Measurements from ENCODE around the gene STIP1. TPM values are rescaled to one million over a fixed set of nuclear protein-coding genes. Genes with fewer than 3 reads are reported as not detected.

STIP1 gene
- total RNA-seq, 4 donors from 2014 or later, result 80.8 to 116 (median 106) TPM

- 0 to 3% methylated on average over 6 to 24 of the region's 74 CpGs for WGBS, 2 donors
- Histone ChIP-seq H3K36me3 (no peaks in the 10 kb centered on the region), H3K4me1 (peaks cover 35 to 39% of the 10 kb centered on the region in 2 donors), H3K4me3 (replicated peaks in 1 of 3) (peak within 1 kb of the TSS; percentile 11 to 75 (median 74)), H3K9me3 (no peaks in the 10 kb centered on the region), H3K27me3 (no peaks in the 10 kb centered on the region), H3K27ac (peak within 1 kb of the TSS; percentile 67 to 90 (median 86))
- TF ChIP-seq CTCF (IDR thresholded peaks at IDR 0.05), result peak in 3 of 6 experiments; percentile 4 to 30 (median 13)
- peak in 1 of 2 donors; percentile 42 for TF ChIP-seq POLR2A (IDR thresholded peaks at IDR 0.05)
- DNase-seq, result peak; percentile 91
- intact Hi-C loops (cut with DNase I), result no loop called here
Observed at GRCh38 chr11:64246871-64247728, 61.1 kb downstream of the STIP1 start, which contains the start of gene PPP1R14B. TSS of gene PPP1R14B (minus strand) at chr11:64246943. CDS start at chr11:64246673, 270 bp downstream.

- DNase-seq, result no peak
- Histone ChIP-seq H3K36me3 (no peaks in the 10 kb centered on the region), H3K9me3 (no peaks in the 10 kb centered on the region), H3K27me3 (no peaks in the 10 kb centered on the region), H3K4me1 (peaks cover 35 to 39% of the 10 kb centered on the region in 2 donors), H3K4me3 (replicated peaks in 1 of 3) (peak overlapping the region; percentile 11 to 75 (median 74)), H3K27ac (peak overlapping the region in 2 of 3 donors; percentile 86 to 90)
- WGBS, 2 donors, result 37 to 40% methylated on average over 31 of the region's 31 CpGs
- intact Hi-C loops (cut with DNase I), result no loop called here
- TF ChIP-seq POLR2A (IDR thresholded peaks at IDR 0.05) (no peak), CTCF (IDR thresholded peaks at IDR 0.05) (no peak)
Observed at GRCh38 chr11:64247729-64248531, 62.0 kb downstream of the STIP1 start.

- H3K4me3 ChIP-seq (replicated peaks in 1 of 3), result no peak overlapping the region
- DNase-seq, result no peak
- intact Hi-C loops (cut with DNase I), result no loop called here
- no peak overlapping the region for H3K27ac ChIP-seq
- TF ChIP-seq POLR2A (IDR thresholded peaks at IDR 0.05), result no peak
- TF ChIP-seq CTCF (IDR thresholded peaks at IDR 0.05), result no peak
- H3K36me3 ChIP-seq, result no peaks in the 10 kb centered on the region
- H3K4me1 ChIP-seq, result peaks cover 38% of the 10 kb centered on the region in 2 donors
- no peaks in the 10 kb centered on the region for H3K9me3 ChIP-seq
- 76 to 90% methylated on average over 2 to 7 of the region's 7 CpGs for WGBS, 2 donors
- no peaks in the 10 kb centered on the region for H3K27me3 ChIP-seq
Observed at GRCh38 chr11:64248578-64248977, 62.6 kb downstream of the STIP1 start.

- TF ChIP-seq CTCF (IDR thresholded peaks at IDR 0.05), result no peak
- Histone ChIP-seq H3K27ac (no peak overlapping the region), H3K4me3 (replicated peaks in 1 of 3) (no peak overlapping the region), H3K36me3 (no peaks in the 10 kb centered on the region), H3K27me3 (no peaks in the 10 kb centered on the region), H3K4me1 (peaks cover 38% of the 10 kb centered on the region in 2 donors), H3K9me3 (no peaks in the 10 kb centered on the region)
- intact Hi-C loops (cut with DNase I), result no loop called here
- WGBS, 2 donors, result 92 to 93% methylated on average over 2 to 4 of the region's 4 CpGs
- DNase-seq, result no peak
Observed at GRCh38 chr11:64249038-64249437, 63.1 kb downstream of the STIP1 start.
